Brain microvascular endothelial cell (primary cell): ENCODE results near the gene HNRNPAB.
A peak's percentile ranks its signal among the peaks of the same experiment; 100 is the strongest.
"Not testable (repeated sequence)": the region's sequence is repeated elsewhere in the genome, so short reads cannot be mapped to it uniquely, and the experiment has no call there.

Source experiments
- DNase-seq: peaks from one replicate; pipeline ENCODE4 v3.0.0-alpha.2; 2020
- H3K27ac ChIP-seq: fragments of 250-450 bp; sonication (Bioruptor Pico); 2 replicates; pipeline ENCODE4 v1.5.1; 2020; ENCODE audit warnings: mild to moderate bottlenecking, moderate library complexity
- H3K27me3 ChIP-seq: fragments of 250-450 bp; sonication (Bioruptor Pico); replicated peaks from 2 replicates; pipeline ENCODE4 v1.5.1; 2020; ENCODE audit warnings: mild to moderate bottlenecking
- H3K36me3 ChIP-seq: fragments of 250-450 bp; sonication (Bioruptor Pico); replicated peaks from 2 replicates; pipeline ENCODE4 v1.5.1; 2020; ENCODE audit warnings: mild to moderate bottlenecking
- H3K4me3 ChIP-seq: 2 replicates; pipeline ENCODE4 v1.5.1; 2011; ENCODE audit warnings: low read depth, mild to moderate bottlenecking, control low read depth, low read length, moderate library complexity
- in situ Hi-C: cut with HindIII; loops from 2 replicates; pipeline ENCODE4 v1.10.0; 2017; ENCODE audit warnings: low sequenced_read_pairs, low pct_ligation_motif_present
- TF ChIP-seq, protein P1 (sequence below): IDR thresholded peaks from 2 replicates; pipeline ENCODE4 v1.5.1; 2011; ENCODE audit warnings: low read depth, mild to moderate bottlenecking, moderate library complexity, low read length, control low read depth, inconsistent platforms; ENCODE audit errors: missing control alignments

HNRNPAB gene

DNA sequence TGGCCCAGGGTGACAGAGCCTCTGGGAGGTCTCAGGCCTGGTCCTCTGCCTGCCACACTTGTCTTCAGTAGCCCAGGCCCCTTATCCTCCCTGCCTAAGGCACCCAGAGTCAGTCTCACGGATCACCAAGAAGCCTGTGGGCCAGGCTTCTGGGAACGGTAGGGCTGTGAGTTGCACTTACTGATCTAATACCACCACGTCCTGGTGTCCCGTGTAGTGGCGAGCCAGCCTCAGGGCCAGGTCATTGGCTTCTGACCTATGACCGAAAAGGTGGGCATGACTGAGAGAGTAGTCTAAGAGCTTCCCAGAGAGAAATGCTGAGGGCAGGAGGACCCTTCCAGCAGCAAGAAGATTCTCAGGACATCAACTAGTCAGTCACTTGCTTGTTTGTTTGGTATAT is 20.8 kb downstream of the HNRNPAB start:
- in situ Hi-C loops: no loop called here
- no peak for DNase-seq
- TF ChIP-seq, protein P1, sequence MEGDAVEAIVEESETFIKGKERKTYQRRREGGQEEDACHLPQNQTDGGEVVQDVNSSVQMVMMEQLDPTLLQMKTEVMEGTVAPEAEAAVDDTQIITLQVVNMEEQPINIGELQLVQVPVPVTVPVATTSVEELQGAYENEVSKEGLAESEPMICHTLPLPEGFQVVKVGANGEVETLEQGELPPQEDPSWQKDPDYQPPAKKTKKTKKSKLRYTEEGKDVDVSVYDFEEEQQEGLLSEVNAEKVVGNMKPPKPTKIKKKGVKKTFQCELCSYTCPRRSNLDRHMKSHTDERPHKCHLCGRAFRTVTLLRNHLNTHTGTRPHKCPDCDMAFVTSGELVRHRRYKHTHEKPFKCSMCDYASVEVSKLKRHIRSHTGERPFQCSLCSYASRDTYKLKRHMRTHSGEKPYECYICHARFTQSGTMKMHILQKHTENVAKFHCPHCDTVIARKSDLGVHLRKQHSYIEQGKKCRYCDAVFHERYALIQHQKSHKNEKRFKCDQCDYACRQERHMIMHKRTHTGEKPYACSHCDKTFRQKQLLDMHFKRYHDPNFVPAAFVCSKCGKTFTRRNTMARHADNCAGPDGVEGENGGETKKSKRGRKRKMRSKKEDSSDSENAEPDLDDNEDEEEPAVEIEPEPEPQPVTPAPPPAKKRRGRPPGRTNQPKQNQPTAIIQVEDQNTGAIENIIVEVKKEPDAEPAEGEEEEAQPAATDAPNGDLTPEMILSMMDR: no peak
- H3K27me3 ChIP-seq: no peaks in the 10 kb centered on the region
- no peak overlapping the region for H3K4me3 ChIP-seq
- peaks cover 32% of the 10 kb centered on the region for H3K36me3 ChIP-seq
- no peak overlapping the region for H3K27ac ChIP-seq

- in situ Hi-C loops: no loop called here
- no peaks in the 10 kb centered on the region for H3K27me3 ChIP-seq
- peak; percentile 70 for DNase-seq
Observed at GRCh38 chr5:178227138-178227659, 22.9 kb downstream of the HNRNPAB start.

GRCh38 chr5:178227929-178228328 is 23.6 kb downstream of the HNRNPAB start:
- Histone ChIP-seq H3K27me3 (no peaks in the 10 kb centered on the region), H3K27ac (peak overlapping the region; percentile 47), H3K36me3 (peaks cover 29% of the 10 kb centered on the region), H3K4me3 (no peak overlapping the region)
- DNase-seq: no peak
- TF ChIP-seq, protein P1: no peak
- in situ Hi-C loops: no loop called here

More at GRCh38 chr5:178227138-178227659, 22.9 kb downstream of the HNRNPAB start:
- peaks cover 29% of the 10 kb centered on the region for H3K36me3 ChIP-seq
- TF ChIP-seq, protein P1: no peak
- H3K27ac ChIP-seq: peak overlapping the region; percentile 47
- H3K4me3 ChIP-seq: no peak overlapping the region

- no peaks in the 10 kb centered on the region for H3K27me3 ChIP-seq
- in situ Hi-C loops: no loop called here
- H3K27ac ChIP-seq: no peak overlapping the region
- H3K4me3 ChIP-seq: no peak overlapping the region
- TF ChIP-seq, protein P1: no peak
- peaks cover 29% of the 10 kb centered on the region for H3K36me3 ChIP-seq
- no peak for DNase-seq
Observed at GRCh38 chr5:178228609-178229008, 24.3 kb downstream of the HNRNPAB start.

GRCh38 chr5:178229111-178229510 is 24.8 kb downstream of the HNRNPAB start:
- H3K27ac ChIP-seq, H3K27me3 ChIP-seq, DNase-seq, H3K4me3 ChIP-seq, in situ Hi-C loops: not testable (repeated sequence)
- peaks cover 29% of the 10 kb centered on the region for H3K36me3 ChIP-seq

- in situ Hi-C loops: no loop called here
- Histone ChIP-seq H3K36me3 (peaks cover 24% of the 10 kb centered on the region), H3K27me3 (no peaks in the 10 kb centered on the region), H3K4me3 (no peak overlapping the region), H3K27ac (no peak overlapping the region)
- DNase-seq: no peak
- TF ChIP-seq, protein P1: no peak
Observed at GRCh38 chr5:178229861-178230260, 25.5 kb downstream of the HNRNPAB start.
